Osteoblast (primary cell): Measurements from ENCODE around the gene POP4. TPM values are rescaled to one million over a fixed set of nuclear protein-coding genes. Genes with fewer than 3 reads are reported as not detected.
A peak's percentile ranks its signal among the peaks of the same experiment; 100 is the strongest.

Source experiments
- DNase-seq: peaks from one replicate; pipeline ENCODE4 v3.0.0; 2011; ENCODE audit warnings: low spot score, mixed read lengths; ENCODE audit not compliant: insufficient read length; ENCODE audit errors: missing footprints
- H2AFZ ChIP-seq: 2 replicates; pipeline ENCODE4 v1.6.0; 2011; ENCODE audit warnings: mild to moderate bottlenecking, low read length
- H3K27ac ChIP-seq: 2 replicates; pipeline ENCODE4 v1.5.1; 2011; ENCODE audit warnings: mild to moderate bottlenecking, low read depth, low read length, moderate library complexity
- H3K27me3 ChIP-seq: 2 replicates; pipeline ENCODE4 v1.6.0; 2012; ENCODE audit warnings: mild to moderate bottlenecking, control low read depth, inconsistent platforms, low read length, moderate library complexity; ENCODE audit not compliant: insufficient read depth
- H3K36me3 ChIP-seq: 2 replicates; pipeline ENCODE4 v1.5.1; 2011; ENCODE audit warnings: mild to moderate bottlenecking, low read length, control low read depth, moderate library complexity; ENCODE audit not compliant: insufficient read depth
- H3K4me1 ChIP-seq: 2 replicates; pipeline ENCODE4 v1.5.1; 2011; ENCODE audit warnings: mild to moderate bottlenecking, low read length, control low read depth, moderate library complexity; ENCODE audit not compliant: insufficient read depth
- H3K4me2 ChIP-seq: 2 replicates; pipeline ENCODE4 v1.6.0; 2011; ENCODE audit warnings: mild to moderate bottlenecking, low read length; ENCODE audit not compliant: insufficient read depth
- H3K4me3 ChIP-seq: fragments of 200-600 bp; sonication (generic); 3 replicates; pipeline ENCODE4 v1.5.1; 2012; ENCODE audit warnings: mild to moderate bottlenecking, low read length, inconsistent platforms; ENCODE audit not compliant: insufficient read depth
- H3K79me2 ChIP-seq: 2 replicates; pipeline ENCODE4 v1.6.0; 2012; ENCODE audit warnings: mild to moderate bottlenecking, low read length, control low read depth, inconsistent platforms; ENCODE audit not compliant: insufficient read depth
- H3K9me3 ChIP-seq: 2 replicates; pipeline ENCODE4 v1.5.1; 2011; ENCODE audit warnings: low read depth, low read length, control low read depth
- H4K20me1 ChIP-seq: 2 replicates; pipeline ENCODE4 v1.6.0; 2012; ENCODE audit warnings: mild to moderate bottlenecking, low read length, control low read depth; ENCODE audit not compliant: insufficient read depth
- total RNA-seq: library from RNA; depleted of rRNA; stranded (reverse); fragments of >200 nt; gene quantifications from 2 replicates; pipeline ENCODE4 v1.2.3, GENCODE V29; 2012
- TF ChIP-seq, protein P1 (sequence below): IDR thresholded peaks from 2 replicates; pipeline ENCODE4 v1.5.1; 2011; ENCODE audit warnings: mild to moderate bottlenecking, low read depth, low read length, moderate library complexity; ENCODE audit errors: extremely low read depth

The POP4 gene
- total RNA-seq, 1 donor, result 59.4 TPM

DNA sequence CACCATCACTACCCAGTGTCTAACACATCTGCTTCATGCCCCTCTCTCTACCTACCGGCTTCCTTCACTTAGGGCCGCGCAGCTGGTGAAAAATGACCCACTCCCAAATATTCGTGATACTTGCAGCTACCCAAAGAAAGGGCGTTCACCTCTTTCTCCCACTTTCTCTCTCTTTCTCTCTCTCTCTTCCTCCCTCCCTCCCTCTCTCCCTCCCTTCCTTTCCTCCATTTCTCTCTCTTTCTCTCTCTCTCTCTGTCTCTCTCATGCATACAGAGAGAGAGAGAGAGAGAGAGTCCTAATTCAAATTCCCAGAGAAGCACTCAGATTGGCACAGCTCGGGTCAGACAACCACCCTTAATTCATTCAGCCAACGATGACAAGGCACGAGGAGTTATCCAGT, 27.7 kb upstream of the POP4 start:
- H3K4me3 ChIP-seq, result no peak overlapping the region
- no peaks in the 10 kb centered on the region for H3K9me3 ChIP-seq
- no peak overlapping the region for H3K27ac ChIP-seq
- no peaks in the 10 kb centered on the region for H3K36me3 ChIP-seq
- H3K4me2 ChIP-seq, result no peak overlapping the region
- no peaks in the 10 kb centered on the region for H4K20me1 ChIP-seq
- peaks cover 4% of the 10 kb centered on the region for H3K4me1 ChIP-seq
- H3K79me2 ChIP-seq, result no peaks in the 10 kb centered on the region
- DNase-seq, result no peak
- TF ChIP-seq, protein P1, sequence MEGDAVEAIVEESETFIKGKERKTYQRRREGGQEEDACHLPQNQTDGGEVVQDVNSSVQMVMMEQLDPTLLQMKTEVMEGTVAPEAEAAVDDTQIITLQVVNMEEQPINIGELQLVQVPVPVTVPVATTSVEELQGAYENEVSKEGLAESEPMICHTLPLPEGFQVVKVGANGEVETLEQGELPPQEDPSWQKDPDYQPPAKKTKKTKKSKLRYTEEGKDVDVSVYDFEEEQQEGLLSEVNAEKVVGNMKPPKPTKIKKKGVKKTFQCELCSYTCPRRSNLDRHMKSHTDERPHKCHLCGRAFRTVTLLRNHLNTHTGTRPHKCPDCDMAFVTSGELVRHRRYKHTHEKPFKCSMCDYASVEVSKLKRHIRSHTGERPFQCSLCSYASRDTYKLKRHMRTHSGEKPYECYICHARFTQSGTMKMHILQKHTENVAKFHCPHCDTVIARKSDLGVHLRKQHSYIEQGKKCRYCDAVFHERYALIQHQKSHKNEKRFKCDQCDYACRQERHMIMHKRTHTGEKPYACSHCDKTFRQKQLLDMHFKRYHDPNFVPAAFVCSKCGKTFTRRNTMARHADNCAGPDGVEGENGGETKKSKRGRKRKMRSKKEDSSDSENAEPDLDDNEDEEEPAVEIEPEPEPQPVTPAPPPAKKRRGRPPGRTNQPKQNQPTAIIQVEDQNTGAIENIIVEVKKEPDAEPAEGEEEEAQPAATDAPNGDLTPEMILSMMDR, result no peak
- H2AFZ ChIP-seq, result no peak overlapping the region
- peaks cover 24% of the 10 kb centered on the region for H3K27me3 ChIP-seq

DNA sequence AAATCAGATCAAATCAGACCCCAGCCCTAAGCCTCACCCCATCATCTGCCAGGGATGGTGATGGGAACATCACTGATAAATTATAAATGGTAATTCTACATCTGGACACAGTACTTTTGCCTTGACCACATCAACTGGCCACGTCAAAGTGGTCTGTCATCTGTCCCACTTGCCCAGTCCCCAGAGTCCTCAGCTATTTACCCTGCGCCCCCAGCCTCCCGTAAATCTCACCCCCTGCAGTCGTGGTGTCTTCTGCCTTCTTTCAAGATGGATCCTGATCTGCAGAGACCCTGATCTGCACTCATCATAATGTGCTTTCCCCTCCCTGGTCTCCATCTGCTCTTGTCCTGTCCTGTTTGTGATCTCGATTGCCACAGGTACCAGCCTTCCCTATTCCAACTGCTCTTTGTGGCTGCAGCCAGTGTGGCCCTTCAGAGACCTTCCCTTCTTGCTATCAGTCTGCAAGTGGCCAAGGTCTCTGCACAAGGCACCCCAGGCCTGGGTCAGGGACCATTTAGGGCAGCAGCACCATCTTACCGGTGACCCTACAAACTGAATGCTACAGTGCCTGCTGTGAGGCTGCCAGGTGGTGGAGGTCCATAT, 26.7 kb upstream of the POP4 start:
- peaks cover 7% of the 10 kb centered on the region for H3K4me1 ChIP-seq
- no peak overlapping the region for H3K27ac ChIP-seq
- H3K4me2 ChIP-seq, result no peak overlapping the region
- no peaks in the 10 kb centered on the region for H3K79me2 ChIP-seq
- peaks cover 14% of the 10 kb centered on the region for H3K27me3 ChIP-seq
- H3K9me3 ChIP-seq, result no peaks in the 10 kb centered on the region
- no peak for DNase-seq
- H3K4me3 ChIP-seq, result no peak overlapping the region
- no peaks in the 10 kb centered on the region for H3K36me3 ChIP-seq
- TF ChIP-seq, protein P1, result no peak
- no peak overlapping the region for H2AFZ ChIP-seq
- H4K20me1 ChIP-seq, result no peaks in the 10 kb centered on the region

DNA sequence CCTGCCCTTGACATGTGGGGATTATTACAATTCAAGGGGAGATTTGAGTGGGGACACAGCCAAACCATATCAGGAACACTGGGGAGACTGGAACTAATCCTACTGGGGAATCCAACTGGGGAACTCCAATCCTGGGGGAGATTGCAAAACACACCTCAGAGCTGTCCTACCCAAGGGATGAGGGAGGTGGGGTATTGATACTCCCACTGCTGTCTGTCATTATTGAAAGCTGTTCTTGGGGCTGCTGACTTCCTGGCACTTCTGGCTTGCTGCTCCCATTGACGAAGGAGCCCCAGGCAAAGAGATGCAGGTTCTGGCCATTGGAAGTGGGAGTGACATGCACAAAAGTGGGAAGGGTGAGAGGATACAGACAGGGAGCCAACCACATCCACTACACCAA, 24.7 kb upstream of the POP4 start:
- Histone ChIP-seq H3K79me2 (no peaks in the 10 kb centered on the region), H3K4me1 (peaks cover 7% of the 10 kb centered on the region), H3K36me3 (no peaks in the 10 kb centered on the region), H3K27ac (no peak overlapping the region), H3K9me3 (no peaks in the 10 kb centered on the region), H4K20me1 (no peaks in the 10 kb centered on the region), H3K27me3 (peaks cover 3% of the 10 kb centered on the region), H3K4me2 (no peak overlapping the region), H2AFZ (no peak overlapping the region), H3K4me3 (no peak overlapping the region)
- TF ChIP-seq, protein P1, result no peak
- no peak for DNase-seq

DNA sequence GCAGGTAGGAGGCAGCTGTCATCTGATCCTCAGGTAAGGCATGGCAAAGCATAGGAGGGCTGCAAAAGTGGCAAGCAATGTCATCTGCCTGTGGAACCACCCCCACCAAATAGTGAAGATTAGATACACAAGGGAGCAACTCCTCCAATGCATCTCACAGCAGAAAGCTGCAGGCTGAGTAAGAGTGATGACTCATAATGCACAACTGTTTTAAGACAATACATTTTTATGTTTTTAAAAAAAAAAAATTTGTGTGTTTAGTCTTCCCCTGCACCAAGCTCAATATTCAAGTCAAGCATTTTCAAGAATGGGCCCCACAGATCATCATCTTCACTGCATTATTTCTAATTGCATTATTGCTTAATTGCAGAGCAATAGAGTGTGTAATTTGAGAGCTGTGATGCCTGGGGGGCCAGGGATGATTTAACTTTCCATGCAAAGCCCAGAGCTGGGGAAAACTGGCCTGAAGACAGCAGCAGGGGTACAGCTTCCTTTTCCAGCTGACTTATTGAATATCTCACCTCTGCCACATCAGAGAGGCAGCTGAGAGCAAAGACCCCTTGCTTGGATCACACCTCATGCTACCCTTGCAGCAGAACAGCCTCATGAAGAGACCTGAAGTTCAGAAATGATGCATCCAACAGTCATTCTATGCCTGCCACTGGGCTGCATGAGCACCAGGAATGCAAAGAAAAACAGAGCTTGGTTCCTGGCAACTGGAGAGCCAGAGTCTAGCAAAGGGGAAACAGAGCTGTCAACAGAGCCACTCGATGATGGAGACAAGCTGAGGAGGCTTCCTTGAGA, 22.7 kb upstream of the POP4 start:
- Histone ChIP-seq H3K27ac (no peak overlapping the region), H3K9me3 (no peaks in the 10 kb centered on the region), H3K4me2 (no peak overlapping the region), H3K36me3 (no peaks in the 10 kb centered on the region), H4K20me1 (no peaks in the 10 kb centered on the region), H3K79me2 (no peaks in the 10 kb centered on the region), H3K4me1 (peaks cover 7% of the 10 kb centered on the region), H2AFZ (no peak overlapping the region), H3K27me3 (peaks cover 3% of the 10 kb centered on the region), H3K4me3 (no peak overlapping the region)
- DNase-seq, result peak; percentile 86
- TF ChIP-seq, protein P1, result no peak
